ENCODE results near the gene TAF4. TPM values are rescaled to one million over a fixed set of nuclear protein-coding genes. Genes with fewer than 3 reads are reported as not detected.
A peak's percentile ranks its signal among the peaks of the same experiment; 100 is the strongest.

TAF4 gene
- total and polyA plus RNA-seq, 2 of the 13 experiments (the other 11 are each of a cell fraction or from before 2014, with no cell fraction given), result 5.9 to 12.0 TPM

GRCh38 chr20:62043131-62043914 lies 22.4 kb downstream of the TAF4 start (continued):
- TF ChIP-seq ERF (CRISPR knock-in tag; IDR thresholded peaks at IDR 0.05) (peak; percentile 65; the same call in 1 of the 2 replicates), ZSCAN9 (CRISPR knock-in tag; IDR thresholded peaks at IDR 0.05; ENCODE audit: borderline replicate concordance) (peak; percentile 65; the same call in 1 of the 2 replicates), THAP9 (CRISPR knock-in tag; IDR thresholded peaks at IDR 0.05; ENCODE audit: borderline replicate concordance) (peak; percentile 16; the same call in 1 of the 2 replicates), ZNF598 (CRISPR knock-in tag; IDR thresholded peaks at IDR 0.05; ENCODE audit: borderline replicate concordance) (no peak; the same call in 1 of the 2 replicates), ZNF619 (CRISPR knock-in tag; IDR thresholded peaks at IDR 0.05) (peak; percentile 63; the same call in 1 of the 2 replicates), ZFAT (CRISPR knock-in tag; conservative IDR thresholded peaks at IDR 0.05) (no peak), ZNF17 (CRISPR knock-in tag; IDR thresholded peaks at IDR 0.05) (no peak), CHD2 (IDR thresholded peaks at IDR 0.05; ENCODE audit: low read depth, low read length) (no peak), CHCHD3 (CRISPR knock-in tag; IDR thresholded peaks at IDR 0.05) (no peak), ZNF501 (CRISPR knock-in tag; IDR thresholded peaks at IDR 0.05) (peak; percentile 89), BORCS8-MEF2B (CRISPR knock-in tag; IDR thresholded peaks at IDR 0.05) (no peak), EZH2 (conservative IDR thresholded peaks at IDR 0.05; ENCODE audit: low read depth, low read length) (no peak), NCOR1 (IDR thresholded peaks at IDR 0.05; ENCODE audit: borderline replicate concordance, low read length) (peak; percentile 92; the same call in 1 of the 2 replicates), NFYC (CRISPR knock-in tag; IDR thresholded peaks at IDR 0.05) (0 out of 2 replicates have a peak, but pooled peaks have one; percentile 18), SMAD3 (CRISPR knock-in tag; IDR thresholded peaks at IDR 0.05) (peak; percentile 88; the same call in 1 of the 2 replicates), DNMT3B (CRISPR knock-in tag; conservative IDR thresholded peaks at IDR 0.05) (no peak), ZNF720 (CRISPR knock-in tag; IDR thresholded peaks at IDR 0.05) (no peak), SP5 (CRISPR knock-in tag; IDR thresholded peaks at IDR 0.05; ENCODE audit: borderline replicate concordance, low read depth) (peak; percentile 97), NCOA1 (CRISPR knock-in tag; IDR thresholded peaks at IDR 0.05) (no peak; the same call in 1 of the 2 replicates), ZNF280D (CRISPR knock-in tag; IDR thresholded peaks at IDR 0.05) (no peak), MAFG (CRISPR knock-in tag; IDR thresholded peaks at IDR 0.05) (no peak), HNRNPUL1 (IDR thresholded peaks at IDR 0.05; ENCODE audit: low read depth, low read length) (no peak), SKIL (CRISPR knock-in tag; IDR thresholded peaks at IDR 0.05; ENCODE audit: borderline replicate concordance) (no peak), DMAP1 (CRISPR knock-in tag; IDR thresholded peaks at IDR 0.05) (peak; percentile 71)

All from HepG2 (cell line).